Sigmoid colon (tissue), 7 donors: ENCODE data around the gene DIPK1C. TPM values are rescaled to one million over a fixed set of nuclear protein-coding genes. Genes with fewer than 3 reads are reported as not detected.

ENCODE experiments used
- DNase-seq: peaks from one replicate; pipeline ENCODE4 v3.0.0-alpha.2; 2019
- H3K27ac ChIP-seq, 4 donors: fragments of 200-600 bp; sonication (generic); one replicate each; pipeline ENCODE4 v1.5.1; 2016 to 2019; ENCODE audit warnings: mild to moderate bottlenecking in 1 of 4
- H3K27me3 ChIP-seq, 3 donors: fragments of 200-600 bp; sonication (generic); one replicate each; pipeline ENCODE4 v1.5.1; 2019; ENCODE audit warnings: mild to moderate bottlenecking in 1 of 3
- H3K36me3 ChIP-seq, 4 donors: fragments of 200-600 bp; sonication (generic); one replicate each; pipeline ENCODE4 v1.5.1; 2016 to 2019
- H3K4me1 ChIP-seq, 4 donors: fragments of 200-600 bp; sonication (generic); one replicate each; pipeline ENCODE4 v1.5.1; 2017 to 2019
- H3K4me3 ChIP-seq, 4 donors: fragments of 200-600 bp; sonication (generic); one replicate each; pipeline ENCODE4 v1.5.1; 2017 to 2019; ENCODE audit warnings: mild to moderate bottlenecking in 2 of 4, moderate library complexity in 1 of 4
- H3K9me3 ChIP-seq, 4 donors: fragments of 200-600 bp in 3 of 4; sonication (generic) in 3 of 4; one replicate each; pipeline versions ENCODE4 v1.5.1 to v1.6.1; 2013 to 2019
- EP300 ChIP-seq, 4 donors: sonication (generic); formaldehyde crosslinking; IDR thresholded peaks; one replicate each; pipeline ENCODE4 v1.6.1; 2017; ENCODE audit warnings: antibody characterized with exemption in 4 of 4
- POLR2A ChIP-seq, 2 donors: fragments of 450-650 bp; IDR thresholded peaks; one replicate each; pipeline ENCODE4 v1.6.1; 2016; ENCODE audit warnings: antibody characterized with exemption in 2 of 2, mild to moderate bottlenecking in 2 of 2, moderate library complexity in 2 of 2
- POLR2AphosphoS5 ChIP-seq, 4 donors: sonication (generic); formaldehyde crosslinking; IDR thresholded peaks; one replicate each; pipeline ENCODE4 v1.6.1; 2017; ENCODE audit warnings: antibody characterized with exemption in 4 of 4
- WGBS, 2 donors: extraction: QIAGEN DNeasy Blood & Tissue Kit; methylation state at CpG; one replicate each; pipeline ENCODE4 v1.1.7; 2013; 5-methylcytosine and 5-hydroxymethylcytosine counted together
- intact Hi-C: fragments of 100-400 bp; cut with DNase I; formaldehyde crosslinking; loops from one replicate; pipeline ENCODE4 v1.15.1; 2023
- polyA plus RNA-seq, 3 donors: library from polyadenylated mRNA; stranded (reverse); fragments of 200-250 nt; gene quantifications; one replicate each; pipeline ENCODE4 v1.2.3, GENCODE V29; 2013
- total RNA-seq, 4 donors: library from RNA; depleted of rRNA; stranded (reverse); fragments of >200 nt; gene quantifications; one replicate each; pipeline ENCODE4 v1.1.0, GENCODE V29; 2016
- TF ChIP-seq, protein P1 (sequence below), 4 experiments: fragments of 450-650 bp in 3 of 4; fragments of 200-600 bp in 1 of 4; IDR thresholded peaks; one replicate each; pipeline ENCODE4 v1.5.1; 2016 to 2019; ENCODE audit warnings: antibody characterized with exemption in 4 of 4, mild to moderate bottlenecking in 3 of 4, moderate library complexity in 2 of 4
- donor health status: healthy with polysubstance abuse.
- donor health status: Bipolar disorder and iron deficiency.
- donor health status: healthy.

Gene DIPK1C
- total and polyA plus RNA-seq, 7 donors: 0.48 to 1.1 (median 0.95) TPM; not detected in 3

DNA sequence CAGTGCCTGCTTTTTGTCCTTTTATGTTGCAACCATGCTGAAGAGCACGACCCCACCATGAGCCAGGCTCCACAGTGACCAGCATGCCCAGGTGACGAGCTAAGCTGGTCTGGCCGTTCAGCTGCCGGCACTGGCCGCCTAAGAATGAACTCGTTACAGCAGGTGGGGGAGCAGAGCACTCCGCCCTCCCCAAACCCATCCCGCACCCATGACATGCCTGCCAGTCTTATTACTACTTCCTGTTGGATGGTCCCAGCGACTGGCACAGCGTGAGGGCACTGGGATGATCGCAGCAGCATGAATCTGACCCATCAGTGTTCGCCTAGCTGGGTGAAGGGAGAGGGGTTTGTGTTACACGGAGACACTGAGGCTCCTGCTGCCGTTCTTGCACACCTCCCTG, 11.5 kb downstream of the DIPK1C start:
- H3K36me3 ChIP-seq: no peaks in the 10 kb centered on the region
- H3K27ac ChIP-seq: no peak overlapping the region
- intact Hi-C loops: no loop called here
- H3K27me3 ChIP-seq: peaks cover 0 to 3% (median 0%) of the 10 kb centered on the region in 3 donors
- no peaks in the 10 kb centered on the region for H3K4me1 ChIP-seq
- no peak for DNase-seq
- 85 to 90% methylated on average over 14 of the region's 14 CpGs for WGBS, 2 donors
- no peak for TF ChIP-seq POLR2AphosphoS5 (IDR thresholded peaks at IDR 0.05)
- TF ChIP-seq, protein P1, sequence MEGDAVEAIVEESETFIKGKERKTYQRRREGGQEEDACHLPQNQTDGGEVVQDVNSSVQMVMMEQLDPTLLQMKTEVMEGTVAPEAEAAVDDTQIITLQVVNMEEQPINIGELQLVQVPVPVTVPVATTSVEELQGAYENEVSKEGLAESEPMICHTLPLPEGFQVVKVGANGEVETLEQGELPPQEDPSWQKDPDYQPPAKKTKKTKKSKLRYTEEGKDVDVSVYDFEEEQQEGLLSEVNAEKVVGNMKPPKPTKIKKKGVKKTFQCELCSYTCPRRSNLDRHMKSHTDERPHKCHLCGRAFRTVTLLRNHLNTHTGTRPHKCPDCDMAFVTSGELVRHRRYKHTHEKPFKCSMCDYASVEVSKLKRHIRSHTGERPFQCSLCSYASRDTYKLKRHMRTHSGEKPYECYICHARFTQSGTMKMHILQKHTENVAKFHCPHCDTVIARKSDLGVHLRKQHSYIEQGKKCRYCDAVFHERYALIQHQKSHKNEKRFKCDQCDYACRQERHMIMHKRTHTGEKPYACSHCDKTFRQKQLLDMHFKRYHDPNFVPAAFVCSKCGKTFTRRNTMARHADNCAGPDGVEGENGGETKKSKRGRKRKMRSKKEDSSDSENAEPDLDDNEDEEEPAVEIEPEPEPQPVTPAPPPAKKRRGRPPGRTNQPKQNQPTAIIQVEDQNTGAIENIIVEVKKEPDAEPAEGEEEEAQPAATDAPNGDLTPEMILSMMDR (IDR thresholded peaks at IDR 0.05): no peak
- TF ChIP-seq EP300 (IDR thresholded peaks at IDR 0.05): no peak
- TF ChIP-seq POLR2A (IDR thresholded peaks at IDR 0.05): no peak
- no peak overlapping the region for H3K4me3 ChIP-seq
- H3K9me3 ChIP-seq: no peaks in the 10 kb centered on the region

DNA sequence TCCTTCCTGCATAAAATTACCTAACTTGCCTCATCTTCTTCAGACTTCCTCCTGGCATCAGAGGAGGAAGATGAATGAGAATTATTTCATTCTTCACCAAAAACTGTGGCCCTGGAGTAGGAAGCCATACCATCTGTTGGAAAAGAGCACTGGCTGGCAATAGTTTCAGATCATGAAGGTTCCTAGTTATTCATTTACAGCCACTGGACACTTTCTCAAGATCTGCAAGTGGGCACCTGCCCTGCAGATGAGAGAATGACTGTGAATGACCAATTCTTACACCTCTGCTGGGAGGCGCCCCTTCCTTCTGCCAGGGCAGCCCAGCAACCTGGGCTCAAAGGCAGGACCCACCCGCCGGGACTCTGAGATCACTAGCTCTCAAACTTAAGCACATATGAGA, 13.0 kb downstream of the DIPK1C start:
- Histone ChIP-seq H3K4me3 (no peak overlapping the region), H3K9me3 (no peaks in the 10 kb centered on the region), H3K36me3 (no peaks in the 10 kb centered on the region), H3K27me3 (no peaks in the 10 kb centered on the region), H3K4me1 (no peaks in the 10 kb centered on the region), H3K27ac (no peak overlapping the region)
- DNase-seq: no peak
- WGBS, 2 donors: 36 to 79% methylated on average over 3 of the region's 3 CpGs
- intact Hi-C loops: no loop called here
- TF ChIP-seq EP300 (IDR thresholded peaks at IDR 0.05) (no peak), POLR2AphosphoS5 (IDR thresholded peaks at IDR 0.05) (no peak), POLR2A (IDR thresholded peaks at IDR 0.05) (no peak)
- TF ChIP-seq, protein P1 (IDR thresholded peaks at IDR 0.05): no peak

DNA sequence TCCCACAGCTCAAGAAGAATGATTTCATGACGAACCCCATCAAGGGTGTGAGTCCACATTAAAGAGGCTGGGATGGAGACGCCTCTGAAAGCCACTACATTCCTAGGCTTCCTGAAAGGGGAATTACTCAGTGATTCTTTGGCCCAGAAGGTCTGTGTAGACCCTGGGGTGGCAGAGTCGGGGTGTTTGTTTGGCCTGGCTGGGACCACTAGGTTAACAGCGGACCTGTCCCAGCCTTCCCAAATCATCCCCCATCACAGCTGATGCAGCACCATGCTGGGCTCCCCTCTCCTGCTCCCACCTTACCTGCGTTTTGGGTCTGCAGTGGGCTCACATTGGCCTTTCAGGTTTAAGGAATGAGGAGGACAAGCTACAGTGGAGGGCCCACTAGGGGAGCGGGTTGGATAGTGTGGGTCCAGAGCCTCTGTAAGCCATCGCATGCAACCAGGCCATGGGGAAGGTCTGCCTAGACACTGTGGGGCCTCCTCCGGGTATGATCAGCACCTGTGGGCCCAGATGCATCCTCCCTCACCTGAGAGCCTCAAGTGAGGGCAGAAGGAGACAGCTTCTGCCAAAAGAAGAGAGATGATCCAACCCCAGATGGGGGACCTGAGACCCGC, 16.2 kb downstream of the DIPK1C start:
- TF ChIP-seq POLR2AphosphoS5 (IDR thresholded peaks at IDR 0.05) (no peak), EP300 (IDR thresholded peaks at IDR 0.05) (no peak), POLR2A (IDR thresholded peaks at IDR 0.05) (no peak)
- TF ChIP-seq, protein P1 (IDR thresholded peaks at IDR 0.05): no peak
- WGBS, 2 donors: 94 to 96% methylated on average over 9 of the region's 9 CpGs
- intact Hi-C loops: no loop called here

DNA sequence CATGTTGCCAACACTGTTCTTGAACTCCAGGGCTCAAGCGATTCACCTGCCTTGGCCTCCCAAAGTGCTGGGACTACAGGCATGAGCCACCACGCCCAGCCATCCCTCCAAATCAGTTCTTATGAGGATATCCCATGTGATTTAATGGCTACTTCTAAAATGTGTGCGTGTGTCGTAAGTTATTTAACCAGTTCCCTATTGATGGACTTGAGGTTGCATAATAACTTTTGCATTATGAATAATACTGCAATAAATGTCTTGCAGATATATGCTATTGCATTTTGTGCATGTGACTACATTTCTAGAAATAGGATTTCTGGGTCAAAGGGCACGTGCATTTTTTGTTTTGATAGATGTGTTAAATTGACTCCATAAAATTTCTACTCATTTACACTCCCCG, 19.0 kb downstream of the DIPK1C start:
- 83 to 92% methylated on average over 6 of the region's 6 CpGs for WGBS, 2 donors
- intact Hi-C loops: no loop called here
- H3K9me3 ChIP-seq: no peaks in the 10 kb centered on the region
- no peaks in the 10 kb centered on the region for H3K27me3 ChIP-seq
- H3K4me1 ChIP-seq: no peaks in the 10 kb centered on the region
- TF ChIP-seq EP300 (IDR thresholded peaks at IDR 0.05) (no peak), POLR2A (IDR thresholded peaks at IDR 0.05) (no peak), POLR2AphosphoS5 (IDR thresholded peaks at IDR 0.05) (no peak)
- TF ChIP-seq, protein P1 (IDR thresholded peaks at IDR 0.05): no peak
- no peak overlapping the region for H3K4me3 ChIP-seq
- no peaks in the 10 kb centered on the region for H3K36me3 ChIP-seq
- H3K27ac ChIP-seq: no peak overlapping the region
- no peak for DNase-seq

More for the DNA sequence above, 16.2 kb downstream of the DIPK1C start:
- Histone ChIP-seq H3K9me3 (no peaks in the 10 kb centered on the region), H3K4me1 (no peaks in the 10 kb centered on the region), H3K36me3 (no peaks in the 10 kb centered on the region), H3K4me3 (no peak overlapping the region), H3K27ac (no peak overlapping the region), H3K27me3 (no peaks in the 10 kb centered on the region)
- no peak for DNase-seq
